Measurements from ENCODE around the gene AHR. TPM values are rescaled to one million over a fixed set of nuclear protein-coding genes. Genes with fewer than 3 reads are reported as not detected.
"Not testable (repeated sequence)": the region's sequence is repeated elsewhere in the genome, so short reads cannot be mapped to it uniquely, and the experiment has no call there.

Gene AHR
- polyA plus RNA-seq, 12 donors = 12.1 to 82.8 (median 33.3) TPM; not detected in 1

GRCh38 chr7:17339139-17339538 is 40.7 kb downstream of the AHR start:
- no peak for DNase-seq

GRCh38 chr7:17339952-17340351 is 41.5 kb downstream of the AHR start:
- DNase-seq = no peak

GRCh38 chr7:17340655-17341054 is 42.2 kb downstream of the AHR start:
- no peak for DNase-seq

- peak; percentile 24 for DNase-seq
Observed at GRCh38 chr7:17342756-17343155, 44.3 kb downstream of the AHR start.

GRCh38 chr7:17347401-17347800 is 48.9 kb downstream of the AHR start:
- DNase-seq = no peak

GRCh38 chr7:17348932-17349331 is 50.5 kb downstream of the AHR start:
- not testable (repeated sequence) for DNase-seq

- DNase-seq = not testable (repeated sequence)
Observed at GRCh38 chr7:17350321-17350720, 51.9 kb downstream of the AHR start.

GRCh38 chr7:17353650-17354419 is 55.4 kb downstream of the AHR start:
- DNase-seq = not testable (repeated sequence)

- no peak for DNase-seq
Observed at GRCh38 chr7:17354473-17354872, 56.0 kb downstream of the AHR start.

- DNase-seq = no peak
Observed at GRCh38 chr7:17355050-17355449, 56.6 kb downstream of the AHR start.

GRCh38 chr7:17357952-17358351 is 59.5 kb downstream of the AHR start:
- DNase-seq = no peak

GRCh38 chr7:17359610-17360009 is 61.2 kb downstream of the AHR start:
- no peak for DNase-seq

GRCh38 chr7:17362439-17363105 is 64.1 kb downstream of the AHR start:
- DNase-seq = no peak

GRCh38 chr7:17364671-17365070 is 66.2 kb downstream of the AHR start:
- no peak for DNase-seq

GRCh38 chr7:17365775-17366174 is 67.3 kb downstream of the AHR start:
- DNase-seq = no peak

GRCh38 chr7:17367502-17367901 is 69.0 kb downstream of the AHR start:
- DNase-seq = no peak

GRCh38 chr7:17368856-17369524 is 70.5 kb downstream of the AHR start:
- no peak for DNase-seq

GRCh38 chr7:17369691-17370426 is 71.4 kb downstream of the AHR start:
- peak; percentile 45 for DNase-seq

GRCh38 chr7:17370901-17371585 is 72.6 kb downstream of the AHR start:
- DNase-seq = no peak

GRCh38 chr7:17371671-17372524 is 73.4 kb downstream of the AHR start:
- DNase-seq = no peak

GRCh38 chr7:17374157-17374556 is 75.7 kb downstream of the AHR start:
- no peak for DNase-seq

Measured in muscle of arm (tissue), 12 donors.